Esophagus squamous epithelium (tissue), 4 donors: ENCODE results near the gene AGBL1.

Experiments used
- CTCF ChIP-seq, 6 experiments: fragments of 450-650 bp in 4 of 6; fragments of 200-600 bp in 2 of 6; sonication (generic) in 2 of 6; IDR thresholded peaks; one replicate each; pipeline ENCODE4 v1.5.1; 2016 to 2019; ENCODE audit warnings: antibody characterized with exemption in 6 of 6, mild to moderate bottlenecking in 4 of 6, moderate library complexity in 4 of 6
- POLR2A ChIP-seq, 4 donors: fragments of 450-650 bp; IDR thresholded peaks; one replicate each; pipeline ENCODE4 v1.6.1; 2017; ENCODE audit warnings: antibody characterized with exemption in 4 of 4, mild to moderate bottlenecking in 4 of 4, moderate library complexity in 3 of 4

- TF ChIP-seq CTCF (IDR thresholded peaks at IDR 0.05): no peak
- no peak for TF ChIP-seq POLR2A (IDR thresholded peaks at IDR 0.05)
Measured at GRCh38 chr15:86162172-86162591, 82.5 kb downstream of the AGBL1 start.
